ENCODE data around the gene MSH2. TPM values are rescaled to one million over a fixed set of nuclear protein-coding genes. Genes with fewer than 3 reads are reported as not detected.

The MSH2 gene
- total RNA-seq, 4 donors from 2014 or later: 5.2 to 11.2 (median 7.0) TPM

- TF ChIP-seq CTCF (IDR thresholded peaks at IDR 0.05): no peak
Measured at GRCh38 chr2:47509821-47510385, 106.9 kb downstream of the MSH2 start.

GRCh38 chr2:47510745-47511144 is 107.8 kb downstream of the MSH2 start:
- no peak for DNase-seq (ENCODE audit: low spot score)
- TF ChIP-seq CTCF (IDR thresholded peaks at IDR 0.05): no peak
- no peak for ATAC-seq (ENCODE audit: low FRiP score)

More at GRCh38 chr2:47509821-47510385, 106.9 kb downstream of the MSH2 start:
- ATAC-seq (ENCODE audit: low FRiP score) (no peak), DNase-seq (ENCODE audit: low spot score) (no peak)

DNA sequence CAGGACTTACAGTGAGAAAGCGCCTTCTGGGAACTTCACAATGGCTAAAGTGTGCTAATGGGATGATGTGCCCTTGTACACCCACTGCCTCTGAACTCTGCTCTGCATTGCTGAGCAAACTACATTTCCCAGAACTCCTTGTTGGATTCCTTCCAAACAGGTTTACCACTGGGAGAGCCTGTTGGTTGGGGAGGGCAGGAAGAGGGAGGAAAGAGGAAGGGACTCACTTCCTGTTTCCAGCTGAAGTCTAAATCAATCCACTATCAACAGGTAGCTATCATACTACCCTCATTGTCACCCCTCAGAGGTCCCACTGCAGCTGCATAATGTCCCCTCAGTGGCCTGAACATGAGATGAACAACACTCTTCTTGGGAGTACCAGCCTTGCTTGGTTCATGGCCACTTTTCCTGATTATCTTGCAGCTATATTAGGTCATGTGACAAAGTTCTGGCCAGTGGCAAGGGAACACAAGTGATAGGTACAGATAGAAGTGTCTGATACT is 109.7 kb downstream of the MSH2 start:
- TF ChIP-seq CTCF (IDR thresholded peaks at IDR 0.05): no peak
- no peak for ATAC-seq (ENCODE audit: low FRiP score)
- no peak for DNase-seq (ENCODE audit: low spot score)

DNA sequence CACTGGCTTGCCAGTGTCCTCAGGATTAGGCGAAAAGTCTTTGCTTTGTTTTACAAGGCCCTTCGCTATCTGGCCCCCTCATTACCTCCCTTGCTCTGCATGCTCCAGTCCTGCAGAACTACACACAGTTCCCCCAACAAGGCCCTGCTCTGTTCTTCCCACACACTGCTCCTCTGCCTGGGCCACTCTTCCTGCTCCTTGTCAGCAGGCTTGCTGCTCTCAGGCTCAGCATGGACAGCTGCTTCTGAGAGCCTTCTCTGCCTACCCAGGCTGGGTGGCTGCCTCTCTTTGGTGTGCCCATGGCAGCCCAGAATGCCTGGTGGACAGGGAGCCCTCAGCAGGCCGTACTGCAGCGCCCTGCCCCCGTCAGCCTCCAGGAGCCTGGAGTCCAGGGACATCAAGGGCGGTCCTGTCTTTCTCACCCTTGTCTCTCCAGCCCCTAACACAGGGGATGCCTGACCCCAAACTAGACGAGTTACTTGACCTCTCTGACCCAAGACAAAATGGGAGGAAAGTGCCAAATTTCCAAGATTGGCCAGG is 111.1 kb downstream of the MSH2 start:
- TF ChIP-seq CTCF (IDR thresholded peaks at IDR 0.05): no peak
- DNase-seq (ENCODE audit: low spot score): no peak
- ATAC-seq (ENCODE audit: low FRiP score): no peak

GRCh38 chr2:47516360-47517104 is 113.6 kb downstream of the MSH2 start:
- no peak for TF ChIP-seq CTCF (IDR thresholded peaks at IDR 0.05)
- ATAC-seq (ENCODE audit: low FRiP score): no peak
- DNase-seq (ENCODE audit: low spot score): no peak

GRCh38 chr2:47518497-47519146 is 115.7 kb downstream of the MSH2 start:
- no peak for TF ChIP-seq CTCF (IDR thresholded peaks at IDR 0.05)
- ATAC-seq (ENCODE audit: low FRiP score): no peak
- no peak for DNase-seq (ENCODE audit: low spot score)

Measured in omental fat pad (tissue), 4 donors.